Activated CD8-positive, alpha-beta memory T cell treated with anti-CD3 and anti-CD28 coated beads, Interleukin-2, amount 10 ng/mL, durations not matched to agents 7 days and 5 days (primary cell): Measurements from ENCODE around the gene ING5. TPM values are rescaled to one million over a fixed set of nuclear protein-coding genes. Genes with fewer than 3 reads are reported as not detected.

Experiments used
- ATAC-seq: fragments of 150-1000 bp; cut with Tn5 transposase; one replicate; pipeline ENCODE4 v1.10.0; 2021; ENCODE audit warnings: moderate library complexity
- CTCF ChIA-PET: fragments of 350-600 bp; sonication (Branson Sonifier 250); formaldehyde crosslinking; loops from one replicate; lab custom pipeline; 2021; ENCODE audit warnings: antibody characterized with exemption; lab: Charles Lee
- DNase-seq: peaks from one replicate; pipeline ENCODE4 v3.0.0-alpha.2; 2020
- H3K27ac Mint-ChIP-seq: one replicate; pipeline ENCODE4 v1.8.0; 2021; ENCODE audit warnings: mild to moderate bottlenecking, mixed read lengths
- H3K27me3 Mint-ChIP-seq: one replicate; pipeline ENCODE4 v1.8.0; 2021; ENCODE audit warnings: mixed read lengths
- H3K36me3 Mint-ChIP-seq: one replicate; pipeline ENCODE4 v1.8.0; 2021; ENCODE audit warnings: mild to moderate bottlenecking, mixed read lengths
- H3K4me1 Mint-ChIP-seq: one replicate; pipeline ENCODE4 v1.8.0; 2021; ENCODE audit warnings: mixed read lengths
- H3K4me3 Mint-ChIP-seq: one replicate; pipeline ENCODE4 v1.8.0; 2021; ENCODE audit warnings: mild to moderate bottlenecking, moderate library complexity, mixed read lengths
- H3K9me3 Mint-ChIP-seq: one replicate; pipeline ENCODE4 v1.8.0; 2022; ENCODE audit warnings: low read depth, mixed read lengths
- total RNA-seq, 2 experiments: library from RNA; stranded (reverse); gene quantifications; one replicate each; pipeline ENCODE4 v1.2.3, GENCODE V29; 2021

ING5 gene
- total RNA-seq, 2 experiments from 2014 or later: 26.3 to 28.0 TPM

DNA sequence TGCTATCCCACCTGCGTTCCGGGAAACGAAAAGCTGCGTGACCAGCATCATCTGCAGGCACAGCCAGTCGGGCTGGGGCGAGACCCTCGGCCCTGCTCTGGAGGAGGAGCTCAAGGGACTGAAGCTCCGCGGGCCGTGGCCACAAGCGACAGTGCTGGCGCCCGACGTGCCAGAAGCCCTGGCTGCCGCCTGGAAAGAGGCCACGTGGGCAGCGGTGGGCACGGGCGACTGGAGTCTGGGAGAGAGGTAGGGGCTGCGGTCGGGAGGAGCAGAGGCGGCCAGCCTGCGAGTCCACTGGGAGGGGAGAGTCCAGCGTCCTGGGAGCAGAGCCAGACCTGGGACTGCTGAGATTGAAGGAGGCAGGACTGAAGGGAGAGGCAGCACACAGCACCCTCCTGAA, 24.4 kb upstream of the ING5 start:
- ATAC-seq (no peak), DNase-seq (no peak)
- Mint-ChIP-seq H3K4me1 (peaks cover 20% of the 10 kb centered on the region), H3K9me3 (no peaks in the 10 kb centered on the region), H3K27me3 (no peaks in the 10 kb centered on the region), H3K4me3 (no peak overlapping the region), H3K27ac (no peak overlapping the region), H3K36me3 (peaks cover 32% of the 10 kb centered on the region)
- CTCF ChIA-PET: no interaction called here

DNA sequence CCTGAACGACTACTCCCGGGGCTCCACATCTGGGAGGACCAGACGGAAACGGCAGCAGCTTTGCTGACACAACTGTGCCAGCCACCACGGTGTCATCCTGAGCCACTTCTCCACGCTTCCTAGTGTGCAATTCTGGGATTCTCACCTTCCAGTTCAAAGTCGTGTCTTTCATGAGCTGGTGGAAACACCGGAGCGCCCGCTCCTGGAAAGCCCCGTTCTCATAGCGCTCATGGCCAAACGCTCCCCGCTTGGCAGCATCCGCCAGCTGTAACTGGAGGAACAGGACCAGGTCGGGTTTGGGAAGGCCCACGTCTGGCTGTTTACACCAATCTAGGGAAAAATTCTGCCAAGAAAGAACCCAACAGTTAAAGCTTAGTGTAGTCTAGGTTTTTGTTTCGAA, 23.5 kb upstream of the ING5 start:
- H3K27me3 Mint-ChIP-seq: no peaks in the 10 kb centered on the region

DNA sequence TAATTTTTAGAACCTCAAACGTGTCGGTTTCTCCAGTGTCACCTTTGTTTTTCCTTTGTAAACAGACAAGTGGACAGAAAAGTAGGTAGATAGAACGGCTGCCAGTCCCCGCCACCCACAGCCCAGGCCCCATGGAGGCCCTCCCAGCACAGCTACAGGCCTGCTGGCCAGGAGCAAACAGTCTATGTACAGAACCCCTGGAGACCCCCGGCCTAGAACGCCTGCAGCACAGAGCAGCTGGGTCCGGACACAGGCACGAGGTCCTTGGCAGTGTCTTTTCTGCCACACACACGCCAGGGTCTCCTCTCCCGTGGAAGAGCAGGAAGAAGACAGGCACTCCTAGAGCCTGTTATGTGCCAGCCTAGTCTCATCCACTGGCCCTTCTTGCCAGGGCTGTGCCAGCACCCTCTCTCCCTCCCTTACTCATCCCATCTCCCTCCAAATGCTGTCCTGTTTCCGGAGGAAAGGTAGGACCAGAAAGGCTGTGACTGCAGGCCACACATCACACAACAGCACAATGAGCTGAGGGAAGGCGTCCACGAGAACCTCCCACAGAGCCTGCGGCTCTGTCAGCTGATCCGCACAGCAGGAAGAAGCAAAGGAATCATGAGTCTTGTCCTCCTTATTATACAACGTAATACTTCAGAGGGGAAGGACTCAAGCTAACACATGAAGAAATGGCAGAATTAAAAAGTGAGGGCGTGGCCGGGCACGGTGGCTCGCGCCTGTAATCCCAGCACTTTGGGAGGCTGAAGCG, 22.9 kb upstream of the ING5 start:
- H3K27ac Mint-ChIP-seq: no peak overlapping the region
- CTCF ChIA-PET: interaction anchor here (1.5 kb wide), 1 partner anchor 9 kb away, joined by 3 read pairs; no protein-coding TSS in a partner anchor
- no peaks in the 10 kb centered on the region for H3K27me3 Mint-ChIP-seq

More for the DNA sequence above, 23.5 kb upstream of the ING5 start:
- ATAC-seq (no peak), DNase-seq (no peak)
- Mint-ChIP-seq H3K27ac (no peak overlapping the region), H3K4me3 (no peak overlapping the region), H3K9me3 (no peaks in the 10 kb centered on the region), H3K36me3 (peaks cover 39% of the 10 kb centered on the region), H3K4me1 (peaks cover 16% of the 10 kb centered on the region)
- CTCF ChIA-PET: interaction anchor here (1.5 kb wide), 1 partner anchor 10 kb away, joined by 3 read pairs; no protein-coding TSS in a partner anchor

DNA sequence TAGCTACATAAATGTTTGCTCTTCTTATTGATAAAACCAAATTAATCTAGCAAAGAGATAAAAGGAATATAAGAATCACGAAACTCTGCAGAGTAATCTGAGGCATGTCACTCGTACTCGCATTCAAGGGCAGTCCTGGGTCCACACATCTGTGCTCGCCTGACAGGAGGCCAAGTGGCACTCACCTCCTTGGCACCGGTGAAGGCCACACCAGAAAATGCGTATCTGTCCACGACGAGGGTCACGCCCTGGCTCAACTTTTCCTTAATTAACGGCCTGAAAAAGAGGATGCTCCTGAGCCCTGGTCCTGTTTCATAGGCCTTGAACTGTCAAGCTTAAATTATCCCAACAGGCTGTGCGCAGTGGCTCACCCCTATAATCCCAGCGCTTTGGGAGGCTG, 21.8 kb upstream of the ING5 start:
- Mint-ChIP-seq H3K4me1 (peaks cover 13% of the 10 kb centered on the region), H3K27me3 (no peaks in the 10 kb centered on the region), H3K9me3 (no peaks in the 10 kb centered on the region), H3K4me3 (no peak overlapping the region), H3K27ac (no peak overlapping the region), H3K36me3 (peaks cover 47% of the 10 kb centered on the region)
- DNase-seq (no peak), ATAC-seq (no peak)
- CTCF ChIA-PET: no interaction called here

More for the DNA sequence above, 22.9 kb upstream of the ING5 start:
- Mint-ChIP-seq H3K9me3 (no peaks in the 10 kb centered on the region), H3K4me1 (peaks cover 11% of the 10 kb centered on the region), H3K36me3 (peaks cover 41% of the 10 kb centered on the region), H3K4me3 (no peak overlapping the region)
- no peak for DNase-seq
- ATAC-seq: no peak

DNA sequence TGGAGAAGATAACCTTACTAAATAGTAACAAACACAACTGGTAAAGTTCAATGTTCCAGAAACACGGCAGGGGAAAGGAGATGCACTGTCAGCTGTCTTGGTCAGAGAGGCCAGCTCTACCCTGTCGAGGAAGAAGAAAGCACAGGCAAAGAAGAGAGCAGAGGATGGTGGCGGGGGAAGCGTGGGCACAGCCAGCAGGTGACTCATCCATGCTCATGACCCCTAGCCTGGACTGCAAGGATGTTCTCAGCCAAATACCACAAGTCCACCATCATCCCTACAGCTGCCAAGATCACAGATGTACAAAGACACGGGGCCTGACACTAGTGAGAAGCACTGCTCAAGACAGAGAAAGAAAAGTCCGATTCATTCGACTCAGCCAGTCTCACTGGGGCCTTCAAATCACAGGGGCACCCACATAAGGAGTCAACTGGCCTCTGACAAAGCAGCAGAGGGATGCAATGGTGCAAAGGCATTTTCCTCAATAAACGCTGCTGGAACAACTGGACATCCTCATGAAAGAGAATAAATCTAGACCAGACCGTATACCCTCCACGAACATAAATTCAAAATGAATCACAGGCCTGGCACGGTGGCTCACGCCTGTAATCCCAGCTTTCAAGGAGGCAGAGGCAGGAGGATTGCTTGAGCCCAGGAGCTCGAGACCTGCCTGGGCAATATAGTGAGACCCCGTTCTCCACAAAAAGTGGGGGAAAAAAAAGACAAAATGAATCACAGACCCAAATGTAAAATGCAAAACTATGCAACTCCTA, 20.8 kb upstream of the ING5 start:
- H3K4me1 Mint-ChIP-seq: peaks cover 20% of the 10 kb centered on the region
- H3K9me3 Mint-ChIP-seq: no peaks in the 10 kb centered on the region
- ATAC-seq (no peak), DNase-seq (no peak)
- H3K27me3 Mint-ChIP-seq: no peaks in the 10 kb centered on the region
- no peak overlapping the region for H3K4me3 Mint-ChIP-seq
- no peak overlapping the region for H3K27ac Mint-ChIP-seq
- CTCF ChIA-PET: no interaction called here
- H3K36me3 Mint-ChIP-seq: peaks cover 52% of the 10 kb centered on the region

DNA sequence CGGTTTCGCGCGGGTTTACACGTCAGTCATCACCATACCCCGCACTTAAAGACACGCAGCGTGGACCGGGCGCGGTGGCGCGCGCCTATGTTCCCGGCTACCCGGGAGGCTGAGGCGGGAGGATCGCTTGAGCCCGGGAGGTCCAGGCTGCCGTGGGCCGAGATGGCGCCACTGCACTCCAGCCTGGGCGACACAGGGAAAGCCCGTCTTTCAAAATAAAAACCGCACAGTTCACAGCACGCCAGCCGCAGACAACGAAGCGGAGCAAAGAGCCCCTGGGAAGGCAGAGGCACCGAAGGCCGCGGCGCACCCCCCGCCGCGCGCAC, 15.6 kb upstream of the ING5 start:
- Mint-ChIP-seq H3K27me3 (no peaks in the 10 kb centered on the region), H3K27ac (peak overlapping the region; percentile 90), H3K4me3 (peak overlapping the region; percentile 94), H3K9me3 (no peaks in the 10 kb centered on the region), H3K4me1 (peaks cover 36% of the 10 kb centered on the region), H3K36me3 (peaks cover 32% of the 10 kb centered on the region)
- CTCF ChIA-PET: interaction anchor here (1.0 to 7.7 kb wide), 3 partner anchors 15 to 192 kb away, joined by 4 to 78 read pairs (median 6); partner anchors contain the start of gene ING5
- ATAC-seq: peak; percentile 10
- DNase-seq: no peak

DNA sequence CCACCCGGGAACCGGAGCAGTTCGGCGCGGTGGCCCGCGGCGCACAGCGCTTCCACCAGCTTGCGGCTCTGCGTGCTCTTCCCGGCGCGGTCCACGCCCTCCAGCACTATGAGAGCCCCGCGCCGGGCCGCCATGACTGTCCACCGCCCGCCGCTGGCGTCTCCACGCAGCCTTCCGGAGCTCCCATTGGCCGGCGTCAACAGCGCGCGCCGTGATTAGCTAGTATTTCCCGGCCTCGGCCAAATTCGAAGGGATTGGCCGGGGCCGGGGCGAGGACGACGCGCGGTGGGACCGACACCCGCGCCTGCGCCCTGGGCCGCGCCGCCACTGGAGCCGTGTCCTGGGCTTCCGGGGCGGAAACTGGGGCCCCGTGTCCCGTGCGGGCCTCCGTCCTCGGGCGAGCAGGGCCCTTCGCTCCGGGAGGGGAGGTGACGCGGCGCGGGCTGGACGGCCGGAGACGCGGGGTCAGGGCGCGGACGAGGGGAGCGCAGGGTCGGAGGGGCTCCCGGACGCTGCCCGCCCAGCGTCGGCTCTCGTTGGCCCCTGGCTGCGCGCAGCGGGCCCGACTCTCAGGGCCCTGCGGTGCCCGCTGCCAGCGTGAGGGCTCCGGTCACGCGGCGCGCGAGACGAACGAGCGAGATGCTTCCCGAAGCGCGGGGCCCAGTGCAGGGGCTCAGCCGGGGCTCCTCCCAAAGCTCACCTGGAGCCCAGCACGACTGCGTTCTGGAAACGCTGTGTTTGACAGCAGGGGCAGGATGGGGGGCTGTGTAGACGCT, 15.0 kb upstream of the ING5 start, which contains the start of gene DTYMK:
Gene DTYMK, minus strand, starts transcription at position 166 of the 776 bp plus-strand sequence. Its CDS starts 32 bp downstream, at position 134.
- ATAC-seq: peak; percentile 98
- Mint-ChIP-seq H3K4me3 (peak within 1 kb of the TSS; percentile 94), H3K9me3 (no peaks in the 10 kb centered on the region), H3K27ac (peak within 1 kb of the TSS; percentile 96), H3K27me3 (no peaks in the 10 kb centered on the region), H3K4me1 (peaks cover 36% of the 10 kb centered on the region), H3K36me3 (peaks cover 27% of the 10 kb centered on the region)
- CTCF ChIA-PET: interaction anchor here (1.0 to 7.7 kb wide), 4 partner anchors 14 to 192 kb away, joined by 4 to 78 read pairs (median 5); partner anchors contain the start of gene ING5
- DNase-seq: peak; percentile 97

DNA sequence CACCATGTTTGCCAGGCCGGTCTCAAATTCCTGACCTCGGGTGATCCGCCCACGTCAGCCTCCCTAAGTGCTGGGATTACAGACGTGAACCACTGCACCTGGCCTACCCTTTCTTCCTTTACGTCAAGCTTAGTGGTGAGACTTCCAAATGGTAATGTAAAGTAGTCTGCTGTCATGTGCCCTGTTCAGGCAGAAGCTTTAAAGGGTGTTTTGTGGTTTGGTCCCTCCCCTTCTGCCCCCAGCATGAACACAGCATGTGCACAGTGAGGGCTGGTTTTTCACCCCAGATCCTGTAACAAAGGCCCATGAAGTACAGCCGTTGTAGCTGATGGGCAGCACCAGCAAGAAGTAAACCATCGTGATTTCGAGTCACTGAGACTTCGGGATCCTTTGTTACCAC, 12.5 kb upstream of the ING5 start:
- peaks cover 24% of the 10 kb centered on the region for H3K36me3 Mint-ChIP-seq
- peaks cover 26% of the 10 kb centered on the region for H3K4me1 Mint-ChIP-seq
- DNase-seq (no peak), ATAC-seq (no peak)
- CTCF ChIA-PET: interaction anchor here (1.7 to 7.7 kb wide), 2 partner anchors 12 to 189 kb away, joined by 7 to 78 read pairs; partner anchors contain the start of gene ING5
- no peak overlapping the region for H3K27ac Mint-ChIP-seq
- H3K9me3 Mint-ChIP-seq: no peaks in the 10 kb centered on the region
- H3K4me3 Mint-ChIP-seq: no peak overlapping the region
- H3K27me3 Mint-ChIP-seq: no peaks in the 10 kb centered on the region

DNA sequence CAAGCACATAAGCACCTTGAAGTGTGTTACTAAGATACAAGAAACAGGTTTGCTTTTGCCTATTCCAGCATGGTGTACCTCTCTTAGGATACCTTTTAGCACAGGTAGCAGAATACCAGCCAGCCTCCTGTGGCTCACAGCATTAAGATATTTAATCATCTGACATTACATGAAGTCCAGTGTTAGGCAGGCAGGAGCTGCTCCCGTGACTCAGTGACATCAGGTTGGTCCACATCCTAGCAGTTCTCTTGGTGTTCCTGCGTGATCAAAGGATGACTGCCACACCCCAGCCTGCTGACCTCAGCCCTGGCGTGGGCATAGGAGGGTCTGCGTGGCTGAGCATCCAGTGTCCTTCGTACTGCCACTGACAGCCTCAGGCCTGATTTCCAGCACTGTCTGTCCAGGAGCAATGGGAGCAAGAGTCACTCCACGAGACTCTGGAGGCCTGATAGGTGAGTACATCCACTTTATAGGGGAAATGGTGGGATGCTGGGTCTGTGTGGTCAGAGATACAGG, 11.6 kb upstream of the ING5 start:
- DNase-seq: no peak
- no peak overlapping the region for H3K4me3 Mint-ChIP-seq
- H3K4me1 Mint-ChIP-seq: peaks cover 23% of the 10 kb centered on the region
- H3K36me3 Mint-ChIP-seq: peaks cover 22% of the 10 kb centered on the region
- H3K27ac Mint-ChIP-seq: peak overlapping the region; percentile 19
- H3K9me3 Mint-ChIP-seq: no peaks in the 10 kb centered on the region
- no peaks in the 10 kb centered on the region for H3K27me3 Mint-ChIP-seq
- ATAC-seq: no peak
- CTCF ChIA-PET: interaction anchor here (7.7 kb wide), 1 partner anchor 11 kb away, joined by 78 read pairs; the partner anchor contains the start of gene ING5

DNA sequence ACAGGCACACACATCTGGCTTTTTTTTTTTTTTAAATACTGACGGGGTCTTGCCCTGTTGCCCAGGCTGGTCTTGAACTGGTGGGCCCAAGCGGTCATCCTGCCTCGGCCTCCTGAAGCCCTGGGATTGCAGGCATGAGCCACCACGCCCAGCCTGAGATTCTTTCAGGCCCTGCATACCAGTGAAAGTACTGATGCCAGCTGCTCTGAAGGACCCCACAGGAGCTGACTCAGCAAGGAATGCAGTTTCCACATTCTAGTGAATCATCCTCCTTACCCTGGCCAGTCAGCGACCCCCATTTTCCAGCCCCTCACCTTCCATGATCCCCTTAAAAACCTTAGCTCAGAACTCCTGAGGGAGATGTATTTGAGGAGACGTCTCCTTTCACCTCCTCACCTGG, 9.4 kb upstream of the ING5 start:
- Mint-ChIP-seq H3K27ac (no peak overlapping the region), H3K36me3 (peaks cover 18% of the 10 kb centered on the region), H3K4me3 (no peak overlapping the region), H3K9me3 (no peaks in the 10 kb centered on the region), H3K4me1 (peaks cover 14% of the 10 kb centered on the region), H3K27me3 (no peaks in the 10 kb centered on the region)
- CTCF ChIA-PET: interaction anchor here (7.7 kb wide), 1 partner anchor 8 kb away, joined by 78 read pairs; the partner anchor contains the start of gene ING5
- DNase-seq: no peak
- no peak for ATAC-seq

DNA sequence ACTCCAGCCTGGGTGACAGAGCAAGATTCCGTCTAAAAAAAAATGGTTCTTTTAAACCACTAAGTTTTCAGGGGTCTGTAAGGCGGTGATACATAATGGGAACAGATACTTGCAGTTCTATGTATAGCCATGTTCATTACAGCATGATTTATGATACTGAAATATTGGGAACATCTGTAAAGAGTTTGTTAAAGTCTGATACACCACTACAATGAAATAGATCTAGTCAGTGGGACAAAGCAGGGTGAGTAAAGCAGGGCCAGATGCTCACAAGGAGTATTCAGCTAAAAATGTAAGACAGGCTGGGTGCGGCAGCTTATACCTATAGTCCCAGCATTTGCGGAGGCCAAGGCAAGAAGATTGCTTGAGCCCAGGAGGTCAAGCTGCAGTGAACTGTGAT, 6.2 kb upstream of the ING5 start:
- ATAC-seq (no peak), DNase-seq (no peak)
- CTCF ChIA-PET: interaction anchor here (0.6 kb wide), 1 partner anchor 177 kb away, joined by 6 read pairs; no protein-coding TSS in a partner anchor
- H3K27ac Mint-ChIP-seq: no peak overlapping the region
- no peak overlapping the region for H3K4me3 Mint-ChIP-seq
- H3K36me3 Mint-ChIP-seq: peaks cover 16% of the 10 kb centered on the region
- H3K9me3 Mint-ChIP-seq: no peaks in the 10 kb centered on the region
- peaks cover 11% of the 10 kb centered on the region for H3K4me1 Mint-ChIP-seq
- no peaks in the 10 kb centered on the region for H3K27me3 Mint-ChIP-seq

DNA sequence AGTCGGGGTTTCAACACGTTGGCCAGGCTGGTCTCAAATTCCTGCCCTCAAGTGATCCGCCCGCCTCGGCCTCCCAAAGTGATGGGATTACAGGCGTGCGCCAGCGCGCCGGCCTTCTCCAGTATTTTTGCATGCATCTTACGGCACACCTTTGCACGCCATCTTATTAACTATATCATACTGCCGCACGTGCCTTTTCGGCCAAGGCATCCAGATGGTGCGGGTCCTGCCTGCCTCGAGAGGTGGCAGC, 765 bp upstream of the ING5 start:
- no peak for DNase-seq
- Mint-ChIP-seq H3K27me3 (no peaks in the 10 kb centered on the region), H3K4me3 (peak overlapping the region; percentile 77), H3K4me1 (peaks cover 22% of the 10 kb centered on the region), H3K27ac (peak overlapping the region; percentile 82), H3K36me3 (peaks cover 9% of the 10 kb centered on the region), H3K9me3 (no peaks in the 10 kb centered on the region)
- ATAC-seq: no peak
- CTCF ChIA-PET: interaction anchor here (1.2 to 8.1 kb wide), 6 partner anchors 11 to 178 kb away, joined by 3 to 78 read pairs (median 9); partner anchors contain the start of genes D2HGDH and DTYMK
